GM12878 (cell line): ENCODE data around the gene ITSN1.

ENCODE experiments used
- BHLHE40 ChIP-seq, 2 experiments: fragments of 450-650 bp in 1 of 2; IDR thresholded peaks; 2 replicates each; pipeline ENCODE4 v1.6.1; 2011 to 2017; ENCODE audit warnings: low read depth in 2 of 2, borderline replicate concordance in 1 of 2, improper control_type of control experiment in 1 of 2, low read length in 1 of 2, mild to moderate bottlenecking in 1 of 2
- CBX5 ChIP-seq: sonication (generic); IDR thresholded peaks from 2 replicates; pipeline ENCODE4 v1.6.1; 2016; ENCODE audit warnings: low read depth, moderate library complexity, mild to moderate bottlenecking, inconsistent platforms
- DPF2 ChIP-seq: fragments of 450-650 bp; IDR thresholded peaks from 2 replicates; pipeline ENCODE4 v1.6.1; 2017; ENCODE audit warnings: mild to moderate bottlenecking
- EP300 ChIP-seq, 2 experiments: fragments of 150-350 bp in 1 of 2; IDR thresholded peaks; 2 replicates each; pipeline ENCODE4 v1.6.1; 2011 to 2012; ENCODE audit warnings: low read depth in 2 of 2, low read length in 2 of 2, borderline replicate concordance in 1 of 2, improper control_type of control experiment in 1 of 2, inconsistent platforms in 1 of 2; ENCODE audit not compliant: control insufficient read depth in 1 of 2
- FOXM1 ChIP-seq: IDR thresholded peaks from 2 replicates; pipeline ENCODE4 v1.6.1; 2012; ENCODE audit warnings: low read depth, mild to moderate bottlenecking, inconsistent platforms, low read length, moderate library complexity
- HDAC2 ChIP-seq: fragments of 200-600 bp; sonication (generic); IDR thresholded peaks from 2 replicates; pipeline ENCODE4 v1.6.1; 2017
- POLR2A ChIP-seq: IDR thresholded peaks from 2 replicates; pipeline ENCODE4 v1.6.1; 2011; ENCODE audit warnings: low read depth, mild to moderate bottlenecking, low read length
- POLR2AphosphoS5 ChIP-seq: IDR thresholded peaks from 2 replicates; pipeline ENCODE4 v1.6.1; 2011; ENCODE audit warnings: mild to moderate bottlenecking, low read length, inconsistent platforms
- SMARCA5 ChIP-seq: fragments of 450-650 bp; IDR thresholded peaks from 2 replicates; pipeline ENCODE4 v1.6.1; 2017; ENCODE audit warnings: mild to moderate bottlenecking
- SUZ12 ChIP-seq: fragments of 200-600 bp; sonication (generic); IDR thresholded peaks from one replicate; pipeline ENCODE4 v1.6.1; 2018; ENCODE audit warnings: antibody characterized with exemption, mild to moderate bottlenecking; ENCODE audit not compliant: unreplicated experiment
- ZNF622 ChIP-seq: fragments of 450-650 bp; IDR thresholded peaks from 2 replicates; pipeline ENCODE4 v1.6.1; 2017; ENCODE audit warnings: mild to moderate bottlenecking, inconsistent platforms
- TF ChIP-seq, protein P1 (sequence below): IDR thresholded peaks from 2 replicates; pipeline ENCODE4 v1.6.1; 2011; ENCODE audit warnings: mild to moderate bottlenecking, low read depth, low read length, moderate library complexity; ENCODE audit not compliant: insufficient replicate concordance
- TF ChIP-seq, protein P2 (sequence below), 3 experiments: IDR thresholded peaks in 2 of 3; conservative IDR thresholded peaks in 1 of 3; 2 replicates each; pipeline ENCODE4 v1.5.1; 2011; ENCODE audit warnings: low read depth in 3 of 3, low read length in 3 of 3, mild to moderate bottlenecking in 3 of 3, control low read depth in 2 of 3, moderate library complexity in 2 of 3, inconsistent platforms in 1 of 3, mixed read lengths in 1 of 3; ENCODE audit not compliant: control insufficient read depth in 2 of 3, insufficient read depth in 1 of 3; ENCODE audit errors: extremely low read depth in 1 of 3
- TF ChIP-seq, protein P3 (sequence below): fragments of 450-650 bp; IDR thresholded peaks from 2 replicates; pipeline ENCODE4 v1.6.1; 2018; ENCODE audit warnings: borderline replicate concordance, mild to moderate bottlenecking; ENCODE audit not compliant: partially characterized antibody

DNA sequence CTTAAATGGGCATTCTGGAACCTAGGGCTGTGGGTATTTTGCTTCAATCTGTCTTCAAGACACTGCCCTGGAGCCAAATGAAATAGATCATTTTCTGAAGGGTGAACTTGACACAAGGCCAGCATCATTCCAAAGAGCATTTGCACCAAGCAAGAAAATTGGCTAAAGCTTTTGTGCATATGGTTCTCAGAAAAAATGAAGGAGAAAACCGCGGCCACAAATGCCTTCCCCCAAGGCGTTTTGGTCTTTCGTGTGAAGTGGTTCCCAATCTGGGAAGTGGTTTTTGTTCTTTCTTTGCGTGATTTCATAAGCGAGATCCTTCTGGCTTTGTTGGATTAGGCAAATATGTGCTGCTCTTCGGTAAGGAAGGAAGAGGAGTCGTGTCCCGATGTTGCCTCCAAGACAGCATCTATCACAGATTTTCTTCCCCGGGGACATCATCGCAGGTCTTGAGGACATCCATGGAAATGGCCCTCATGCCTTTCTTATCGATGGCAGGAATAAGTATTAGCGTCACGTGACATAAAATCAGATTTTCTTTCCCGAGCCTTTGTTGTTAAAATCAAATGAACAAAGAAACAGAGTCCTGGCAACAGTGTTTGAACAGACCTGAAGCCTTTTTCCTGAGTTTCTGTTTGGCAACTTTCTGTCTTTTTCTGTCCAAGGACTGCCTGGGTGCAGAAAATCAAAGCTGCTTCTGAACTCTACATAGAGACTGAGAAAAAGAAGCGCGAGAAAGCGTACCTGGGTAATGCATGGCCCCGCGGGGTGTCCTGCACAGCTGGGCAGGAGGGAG is 242.3 kb downstream of the ITSN1 start:
- TF ChIP-seq POLR2AphosphoS5, result no peak
- TF ChIP-seq, protein P1, sequence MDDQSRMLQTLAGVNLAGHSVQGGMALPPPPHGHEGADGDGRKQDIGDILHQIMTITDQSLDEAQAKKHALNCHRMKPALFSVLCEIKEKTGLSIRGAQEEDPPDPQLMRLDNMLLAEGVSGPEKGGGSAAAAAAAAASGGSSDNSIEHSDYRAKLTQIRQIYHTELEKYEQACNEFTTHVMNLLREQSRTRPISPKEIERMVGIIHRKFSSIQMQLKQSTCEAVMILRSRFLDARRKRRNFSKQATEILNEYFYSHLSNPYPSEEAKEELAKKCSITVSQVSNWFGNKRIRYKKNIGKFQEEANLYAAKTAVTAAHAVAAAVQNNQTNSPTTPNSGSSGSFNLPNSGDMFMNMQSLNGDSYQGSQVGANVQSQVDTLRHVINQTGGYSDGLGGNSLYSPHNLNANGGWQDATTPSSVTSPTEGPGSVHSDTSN, result no peak
- TF ChIP-seq, protein P2, sequence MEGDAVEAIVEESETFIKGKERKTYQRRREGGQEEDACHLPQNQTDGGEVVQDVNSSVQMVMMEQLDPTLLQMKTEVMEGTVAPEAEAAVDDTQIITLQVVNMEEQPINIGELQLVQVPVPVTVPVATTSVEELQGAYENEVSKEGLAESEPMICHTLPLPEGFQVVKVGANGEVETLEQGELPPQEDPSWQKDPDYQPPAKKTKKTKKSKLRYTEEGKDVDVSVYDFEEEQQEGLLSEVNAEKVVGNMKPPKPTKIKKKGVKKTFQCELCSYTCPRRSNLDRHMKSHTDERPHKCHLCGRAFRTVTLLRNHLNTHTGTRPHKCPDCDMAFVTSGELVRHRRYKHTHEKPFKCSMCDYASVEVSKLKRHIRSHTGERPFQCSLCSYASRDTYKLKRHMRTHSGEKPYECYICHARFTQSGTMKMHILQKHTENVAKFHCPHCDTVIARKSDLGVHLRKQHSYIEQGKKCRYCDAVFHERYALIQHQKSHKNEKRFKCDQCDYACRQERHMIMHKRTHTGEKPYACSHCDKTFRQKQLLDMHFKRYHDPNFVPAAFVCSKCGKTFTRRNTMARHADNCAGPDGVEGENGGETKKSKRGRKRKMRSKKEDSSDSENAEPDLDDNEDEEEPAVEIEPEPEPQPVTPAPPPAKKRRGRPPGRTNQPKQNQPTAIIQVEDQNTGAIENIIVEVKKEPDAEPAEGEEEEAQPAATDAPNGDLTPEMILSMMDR (IDR thresholded peaks at IDR 0.05 in 2 of 3, conservative IDR thresholded peaks at IDR 0.05 in 1 of 3; ENCODE audit: control insufficient read depth in 2 of 3, extremely low read depth in 1 of 3, insufficient read depth in 1 of 3, low read depth in 3 of 3, low read length in 3 of 3), result no peak
- TF ChIP-seq CBX5, result no peak
- no peak for TF ChIP-seq SMARCA5
- no peak for TF ChIP-seq BHLHE40 (IDR thresholded peaks at IDR 0.05; ENCODE audit: borderline replicate concordance in 1 of 2, low read depth in 2 of 2, low read length in 1 of 2)
- TF ChIP-seq HDAC2, result no peak
- TF ChIP-seq ZNF622, result no peak
- no peak for TF ChIP-seq FOXM1
- TF ChIP-seq, protein P3, sequence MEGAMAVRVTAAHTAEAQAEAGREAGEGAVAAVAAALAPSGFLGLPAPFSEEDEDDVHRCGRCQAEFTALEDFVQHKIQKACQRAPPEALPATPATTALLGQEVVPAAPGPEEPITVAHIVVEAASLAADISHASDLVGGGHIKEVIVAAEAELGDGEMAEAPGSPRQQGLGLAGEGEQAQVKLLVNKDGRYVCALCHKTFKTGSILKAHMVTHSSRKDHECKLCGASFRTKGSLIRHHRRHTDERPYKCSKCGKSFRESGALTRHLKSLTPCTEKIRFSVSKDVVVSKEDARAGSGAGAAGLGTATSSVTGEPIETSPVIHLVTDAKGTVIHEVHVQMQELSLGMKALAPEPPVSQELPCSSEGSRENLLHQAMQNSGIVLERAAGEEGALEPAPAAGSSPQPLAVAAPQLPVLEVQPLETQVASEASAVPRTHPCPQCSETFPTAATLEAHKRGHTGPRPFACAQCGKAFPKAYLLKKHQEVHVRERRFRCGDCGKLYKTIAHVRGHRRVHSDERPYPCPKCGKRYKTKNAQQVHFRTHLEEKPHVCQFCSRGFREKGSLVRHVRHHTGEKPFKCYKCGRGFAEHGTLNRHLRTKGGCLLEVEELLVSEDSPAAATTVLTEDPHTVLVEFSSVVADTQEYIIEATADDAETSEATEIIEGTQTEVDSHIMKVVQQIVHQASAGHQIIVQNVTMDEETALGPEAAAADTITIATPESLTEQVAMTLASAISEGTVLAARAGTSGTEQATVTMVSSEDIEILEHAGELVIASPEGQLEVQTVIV, result no peak
- TF ChIP-seq DPF2, result no peak
- no peak for TF ChIP-seq EP300 (IDR thresholded peaks at IDR 0.05; ENCODE audit: borderline replicate concordance in 1 of 2, control insufficient read depth in 1 of 2, low read depth in 2 of 2, low read length in 2 of 2)
- TF ChIP-seq POLR2A, result no peak
- TF ChIP-seq SUZ12, result no peak
